Measurements from ENCODE around the gene AKR1B1. TPM values are rescaled to one million over a fixed set of nuclear protein-coding genes. Genes with fewer than 3 reads are reported as not detected.

The AKR1B1 gene
- total and polyA plus RNA-seq, 9 of the 15 experiments (the other 6 are each of a cell fraction or from before 2014, with no cell fraction given) = 2.0 to 10.6 (median 6.2) TPM

DNA sequence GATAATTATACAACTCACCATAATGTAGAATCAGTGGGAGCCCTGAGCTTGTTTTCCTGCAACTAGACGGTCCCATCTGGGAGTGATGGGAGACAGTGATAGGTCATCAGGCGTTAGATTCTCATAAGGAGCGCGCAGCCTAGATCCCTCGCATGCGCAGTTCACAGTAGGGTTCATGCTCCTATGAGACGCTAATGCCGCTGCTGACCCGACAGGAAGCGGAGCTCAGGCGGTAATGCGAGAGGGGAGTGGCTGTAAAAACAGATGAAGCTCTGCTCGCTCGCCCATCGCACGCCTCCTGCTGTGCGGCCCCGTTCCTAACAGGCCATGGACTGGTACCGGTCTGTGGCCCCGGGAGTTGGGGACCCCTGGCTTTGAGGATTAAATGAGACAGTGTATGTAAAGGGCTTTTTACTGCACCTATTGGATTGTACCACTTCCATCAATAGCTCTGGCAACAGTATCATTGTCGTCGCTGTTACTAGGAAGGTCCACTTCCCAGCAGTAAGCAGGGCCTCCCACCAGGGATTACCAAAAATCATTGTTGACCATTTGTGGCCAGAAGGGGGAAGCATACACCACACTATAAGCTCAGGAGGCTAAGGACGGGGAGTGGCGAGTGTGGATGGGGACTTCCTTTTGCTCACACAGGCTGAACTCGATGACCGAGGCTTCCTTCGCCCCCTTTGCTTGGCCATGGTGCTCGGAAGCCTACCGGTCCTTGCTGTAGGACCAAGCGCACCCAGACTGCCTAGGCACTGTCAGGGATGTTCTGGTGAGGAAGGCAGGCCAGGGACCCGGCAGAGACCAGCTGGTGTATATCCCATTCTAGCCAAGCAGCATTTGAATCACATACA, 26.4 kb downstream of the AKR1B1 start (continued):
- no peak for TF ChIP-seq ETV6 (IDR thresholded peaks at IDR 0.05; ENCODE audit: borderline replicate concordance in 1 of 2, low read depth in 2 of 2, low read length in 1 of 2)
- TF ChIP-seq ETV6 (CRISPR knock-in tag; IDR thresholded peaks at IDR 0.05; ENCODE audit: borderline replicate concordance) = no peak
- TF ChIP-seq, protein P1, sequence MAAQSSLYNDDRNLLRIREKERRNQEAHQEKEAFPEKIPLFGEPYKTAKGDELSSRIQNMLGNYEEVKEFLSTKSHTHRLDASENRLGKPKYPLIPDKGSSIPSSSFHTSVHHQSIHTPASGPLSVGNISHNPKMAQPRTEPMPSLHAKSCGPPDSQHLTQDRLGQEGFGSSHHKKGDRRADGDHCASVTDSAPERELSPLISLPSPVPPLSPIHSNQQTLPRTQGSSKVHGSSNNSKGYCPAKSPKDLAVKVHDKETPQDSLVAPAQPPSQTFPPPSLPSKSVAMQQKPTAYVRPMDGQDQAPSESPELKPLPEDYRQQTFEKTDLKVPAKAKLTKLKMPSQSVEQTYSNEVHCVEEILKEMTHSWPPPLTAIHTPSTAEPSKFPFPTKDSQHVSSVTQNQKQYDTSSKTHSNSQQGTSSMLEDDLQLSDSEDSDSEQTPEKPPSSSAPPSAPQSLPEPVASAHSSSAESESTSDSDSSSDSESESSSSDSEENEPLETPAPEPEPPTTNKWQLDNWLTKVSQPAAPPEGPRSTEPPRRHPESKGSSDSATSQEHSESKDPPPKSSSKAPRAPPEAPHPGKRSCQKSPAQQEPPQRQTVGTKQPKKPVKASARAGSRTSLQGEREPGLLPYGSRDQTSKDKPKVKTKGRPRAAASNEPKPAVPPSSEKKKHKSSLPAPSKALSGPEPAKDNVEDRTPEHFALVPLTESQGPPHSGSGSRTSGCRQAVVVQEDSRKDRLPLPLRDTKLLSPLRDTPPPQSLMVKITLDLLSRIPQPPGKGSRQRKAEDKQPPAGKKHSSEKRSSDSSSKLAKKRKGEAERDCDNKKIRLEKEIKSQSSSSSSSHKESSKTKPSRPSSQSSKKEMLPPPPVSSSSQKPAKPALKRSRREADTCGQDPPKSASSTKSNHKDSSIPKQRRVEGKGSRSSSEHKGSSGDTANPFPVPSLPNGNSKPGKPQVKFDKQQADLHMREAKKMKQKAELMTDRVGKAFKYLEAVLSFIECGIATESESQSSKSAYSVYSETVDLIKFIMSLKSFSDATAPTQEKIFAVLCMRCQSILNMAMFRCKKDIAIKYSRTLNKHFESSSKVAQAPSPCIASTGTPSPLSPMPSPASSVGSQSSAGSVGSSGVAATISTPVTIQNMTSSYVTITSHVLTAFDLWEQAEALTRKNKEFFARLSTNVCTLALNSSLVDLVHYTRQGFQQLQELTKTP (IDR thresholded peaks at IDR 0.05; ENCODE audit: low read depth in 1 of 2, partially characterized antibody in 2 of 2) = no peak
- TF ChIP-seq, protein P2, sequence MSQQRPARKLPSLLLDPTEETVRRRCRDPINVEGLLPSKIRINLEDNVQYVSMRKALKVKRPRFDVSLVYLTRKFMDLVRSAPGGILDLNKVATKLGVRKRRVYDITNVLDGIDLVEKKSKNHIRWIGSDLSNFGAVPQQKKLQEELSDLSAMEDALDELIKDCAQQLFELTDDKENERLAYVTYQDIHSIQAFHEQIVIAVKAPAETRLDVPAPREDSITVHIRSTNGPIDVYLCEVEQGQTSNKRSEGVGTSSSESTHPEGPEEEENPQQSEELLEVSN (IDR thresholded peaks at IDR 0.05; ENCODE audit: borderline replicate concordance in 1 of 2, extremely low read depth in 1 of 2, insufficient read depth in 1 of 2, insufficient read length in 1 of 2, low read depth in 1 of 2, low read length in 1 of 2, poor library complexity in 1 of 2, severe bottlenecking in 1 of 2) = peak in 1 of 2 experiments; percentile 59
- TF ChIP-seq STAT5A (IDR thresholded peaks at IDR 0.05; ENCODE audit: borderline replicate concordance, low read length) = no peak; the same call in 1 of the 2 replicates
- no peak for TF ChIP-seq WHSC1 (IDR thresholded peaks at IDR 0.05; ENCODE audit: low read length)
- no peak for TF ChIP-seq EP400 (IDR thresholded peaks at IDR 0.05)
- TF ChIP-seq RAD51 (IDR thresholded peaks at IDR 0.05; ENCODE audit: borderline replicate concordance, low read depth) = peak; percentile 4; the same call in 1 of the 2 replicates
- TF ChIP-seq, protein P3, sequence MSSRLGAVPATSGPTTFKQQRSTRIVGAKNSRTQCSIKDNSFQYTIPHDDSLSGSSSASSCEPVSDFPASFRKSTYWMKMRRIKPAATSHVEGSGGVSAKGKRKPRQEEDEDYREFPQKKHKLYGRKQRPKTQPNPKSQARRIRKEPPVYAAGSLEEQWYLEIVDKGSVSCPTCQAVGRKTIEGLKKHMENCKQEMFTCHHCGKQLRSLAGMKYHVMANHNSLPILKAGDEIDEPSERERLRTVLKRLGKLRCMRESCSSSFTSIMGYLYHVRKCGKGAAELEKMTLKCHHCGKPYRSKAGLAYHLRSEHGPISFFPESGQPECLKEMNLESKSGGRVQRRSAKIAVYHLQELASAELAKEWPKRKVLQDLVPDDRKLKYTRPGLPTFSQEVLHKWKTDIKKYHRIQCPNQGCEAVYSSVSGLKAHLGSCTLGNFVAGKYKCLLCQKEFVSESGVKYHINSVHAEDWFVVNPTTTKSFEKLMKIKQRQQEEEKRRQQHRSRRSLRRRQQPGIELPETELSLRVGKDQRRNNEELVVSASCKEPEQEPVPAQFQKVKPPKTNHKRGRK (tag; IDR thresholded peaks at IDR 0.05) = 0 out of 2 replicates have a peak, but pooled peaks have one; percentile 6
- no peak for TF ChIP-seq NR1H2 (CRISPR knock-in tag; IDR thresholded peaks at IDR 0.05)
- no peak for TF ChIP-seq FOS (IDR thresholded peaks at IDR 0.05; ENCODE audit: extremely low read depth, insufficient read length)
- TF ChIP-seq, protein P4, sequence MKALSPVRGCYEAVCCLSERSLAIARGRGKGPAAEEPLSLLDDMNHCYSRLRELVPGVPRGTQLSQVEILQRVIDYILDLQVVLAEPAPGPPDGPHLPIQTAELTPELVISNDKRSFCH (CRISPR knock-in tag; IDR thresholded peaks at IDR 0.05) = no peak
- TF ChIP-seq, protein P4 (tag; IDR thresholded peaks at IDR 0.05) = no peak
- TF ChIP-seq SNRNP70 (optimal IDR thresholded peaks at IDR 0.05; ENCODE audit: low read depth, low read length) = no peak
